Tibial nerve (tissue), 3 donors: ENCODE results near the gene CTU2.

Experiments
- POLR2A ChIP-seq, 2 donors: fragments of 450-650 bp; IDR thresholded peaks; one replicate each; pipeline ENCODE4 v1.6.1; 2017; ENCODE audit warnings: antibody characterized with exemption in 2 of 2, mild to moderate bottlenecking in 2 of 2, moderate library complexity in 2 of 2
- TF ChIP-seq, protein P1 (sequence below), 5 experiments: fragments of 200-600 bp in 3 of 5; fragments of 450-650 bp in 2 of 5; sonication (generic) in 3 of 5; IDR thresholded peaks; one replicate each; pipeline ENCODE4 v1.5.1; 2016 to 2019; ENCODE audit warnings: antibody characterized with exemption in 5 of 5, mild to moderate bottlenecking in 3 of 5, moderate library complexity in 2 of 5

DNA sequence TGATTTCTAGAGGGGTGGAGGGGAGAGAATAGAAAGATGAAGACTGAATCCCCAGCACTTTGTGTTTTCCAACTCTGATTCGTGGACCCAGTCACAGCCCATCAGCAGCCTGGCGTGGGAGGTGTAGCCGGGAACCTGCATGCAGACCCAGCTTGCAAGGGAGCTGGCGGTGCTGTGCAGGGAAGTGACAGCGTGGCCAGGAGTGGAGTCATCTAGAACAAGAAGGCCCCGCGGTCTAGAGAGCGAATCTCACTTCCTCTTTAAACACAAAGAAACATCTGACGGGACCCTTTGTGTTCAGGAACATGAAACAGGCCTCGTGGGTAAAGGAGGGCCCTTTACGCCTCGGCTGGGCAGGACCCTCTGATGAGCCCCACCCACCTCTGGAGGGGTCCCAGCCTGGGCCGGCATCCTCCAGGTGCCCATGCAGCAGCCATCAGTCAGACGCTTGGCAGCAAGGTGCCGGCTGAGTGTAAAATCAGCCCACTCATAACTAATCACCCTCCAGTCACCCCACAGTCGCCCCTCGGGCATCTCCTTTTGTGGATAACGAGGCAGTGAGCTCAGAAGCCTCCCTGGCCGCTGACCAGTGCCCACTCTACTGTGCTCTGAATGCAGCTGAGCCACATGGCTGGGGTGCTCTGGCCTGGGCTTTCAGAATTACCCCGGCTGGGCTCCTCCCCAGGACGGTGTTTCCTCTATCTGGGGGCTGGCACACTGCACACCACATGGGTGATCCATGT lies 24.4 kb upstream of the CTU2 start:
- TF ChIP-seq, protein P1, sequence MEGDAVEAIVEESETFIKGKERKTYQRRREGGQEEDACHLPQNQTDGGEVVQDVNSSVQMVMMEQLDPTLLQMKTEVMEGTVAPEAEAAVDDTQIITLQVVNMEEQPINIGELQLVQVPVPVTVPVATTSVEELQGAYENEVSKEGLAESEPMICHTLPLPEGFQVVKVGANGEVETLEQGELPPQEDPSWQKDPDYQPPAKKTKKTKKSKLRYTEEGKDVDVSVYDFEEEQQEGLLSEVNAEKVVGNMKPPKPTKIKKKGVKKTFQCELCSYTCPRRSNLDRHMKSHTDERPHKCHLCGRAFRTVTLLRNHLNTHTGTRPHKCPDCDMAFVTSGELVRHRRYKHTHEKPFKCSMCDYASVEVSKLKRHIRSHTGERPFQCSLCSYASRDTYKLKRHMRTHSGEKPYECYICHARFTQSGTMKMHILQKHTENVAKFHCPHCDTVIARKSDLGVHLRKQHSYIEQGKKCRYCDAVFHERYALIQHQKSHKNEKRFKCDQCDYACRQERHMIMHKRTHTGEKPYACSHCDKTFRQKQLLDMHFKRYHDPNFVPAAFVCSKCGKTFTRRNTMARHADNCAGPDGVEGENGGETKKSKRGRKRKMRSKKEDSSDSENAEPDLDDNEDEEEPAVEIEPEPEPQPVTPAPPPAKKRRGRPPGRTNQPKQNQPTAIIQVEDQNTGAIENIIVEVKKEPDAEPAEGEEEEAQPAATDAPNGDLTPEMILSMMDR (IDR thresholded peaks at IDR 0.05): no peak
- TF ChIP-seq POLR2A (IDR thresholded peaks at IDR 0.05): no peak
